H1 (cell line): ENCODE results near the gene NAV2. TPM values are rescaled to one million over a fixed set of nuclear protein-coding genes. Genes with fewer than 3 reads are reported as not detected.

Source experiments
- CTCF ChIA-PET: fragments of 300-600 bp; sonication (Branson Sonifier 250); formaldehyde crosslinking; loops from one replicate; lab custom pipeline; 2021; ENCODE audit not compliant: partially characterized antibody; lab: Charles Lee
- POLR2A ChIA-PET: fragments of 300-600 bp; sonication (Branson Sonifier 250); formaldehyde crosslinking; loops from one replicate; lab custom pipeline; 2021; ENCODE audit warnings: inconsistent platforms; ENCODE audit not compliant: partially characterized antibody; lab: Charles Lee
- DNase-seq, 2 experiments: peaks; one replicate each; pipeline versions ENCODE4 v3.0.0 to v3.0.0-alpha.2; 2010 to 2022; ENCODE audit warnings: low spot score in 2 of 2, low read depth in 1 of 2, mixed read lengths in 1 of 2
- FAIRE-seq: peaks from 2 replicates; lab custom pipeline; 2011; peaks lifted over from hg19 to GRCh38; lab: Jason Lieb, UNC
- H2AFZ ChIP-seq: 2 replicates; pipeline ENCODE4 v1.8.1; 2012; ENCODE audit warnings: low read length, inconsistent platforms
- H2AK5ac ChIP-seq: 2 replicates; pipeline ENCODE4 v1.6.1; 2013; ENCODE audit warnings: low read depth, low read length
- H2BK120ac ChIP-seq: replicated peaks from 2 replicates; pipeline ENCODE3; 2013; ENCODE audit warnings: low read depth, low read length, inconsistent platforms
- H2BK12ac ChIP-seq: 2 replicates; pipeline ENCODE4 v1.6.1; 2013; ENCODE audit warnings: low read depth, low read length
- H2BK15ac ChIP-seq: 2 replicates; pipeline ENCODE4 v1.6.1; 2013; ENCODE audit warnings: low read length
- H2BK20ac ChIP-seq: 2 replicates; pipeline ENCODE4 v1.6.1; 2013; ENCODE audit warnings: low read length
- H2BK5ac ChIP-seq: 2 replicates; pipeline ENCODE4 v1.6.1; 2013; ENCODE audit warnings: low read depth, low read length
- H3K14ac ChIP-seq: 2 replicates; pipeline ENCODE4 v1.6.1; 2013; ENCODE audit warnings: inconsistent platforms; ENCODE audit not compliant: insufficient read length
- H3K18ac ChIP-seq: 2 replicates; pipeline ENCODE4 v1.6.1; 2013; ENCODE audit warnings: low read length; ENCODE audit errors: extremely low read depth
- H3K23ac ChIP-seq: 2 replicates; pipeline ENCODE4 v1.6.1; 2013; ENCODE audit warnings: inconsistent platforms; ENCODE audit not compliant: insufficient read length
- H3K23me2 ChIP-seq: 2 replicates; pipeline ENCODE4 v1.6.1; 2013; ENCODE audit warnings: low read depth, low read length
- H3K27ac ChIP-seq: 2 replicates; pipeline ENCODE4 v1.6.1; 2011; ENCODE audit warnings: low read depth, low read length, inconsistent platforms
- H3K27me3 ChIP-seq, 4 experiments: replicated peaks in 1 of 4; 1 replicate in 1 of 4; 2 replicates in 3 of 4; pipeline versions ENCODE4 v1.6.1 to v1.8.1; 2011 to 2013; ENCODE audit warnings: low read length in 3 of 4, mild to moderate bottlenecking in 3 of 4, inconsistent platforms in 2 of 4, mixed read lengths in 2 of 4, moderate library complexity in 1 of 4; ENCODE audit not compliant: control insufficient read depth in 3 of 4, insufficient read depth in 3 of 4; ENCODE audit errors: extremely low read depth in 1 of 4
- H3K36me3 ChIP-seq, 4 experiments: 2 replicates each; pipeline versions ENCODE4 v1.6.1 to v1.8.1; 2011 to 2013; ENCODE audit warnings: mild to moderate bottlenecking in 4 of 4, low read length in 3 of 4, moderate library complexity in 2 of 4, control low read depth in 1 of 4, inconsistent platforms in 1 of 4; ENCODE audit not compliant: insufficient read depth in 4 of 4, control insufficient read depth in 2 of 4
- H3K4ac ChIP-seq: replicated peaks from 2 replicates; pipeline ENCODE3; 2013; ENCODE audit warnings: low read length, low read depth, mixed read lengths, inconsistent platforms; ENCODE audit not compliant: insufficient read length
- H3K4me1 ChIP-seq, 4 experiments: replicated peaks in 1 of 4; 1 replicate in 1 of 4; 2 replicates in 3 of 4; pipeline versions ENCODE4 v1.6.1 to v1.8.1; 2011 to 2013; ENCODE audit warnings: low read length in 3 of 4, inconsistent platforms in 2 of 4, mixed read lengths in 1 of 4; ENCODE audit not compliant: insufficient read depth in 4 of 4, control insufficient read depth in 3 of 4
- H3K4me2 ChIP-seq, 2 experiments: 2 replicates each; pipeline versions ENCODE4 v1.6.1 to v1.8.1; 2011 to 2013; ENCODE audit warnings: low read depth in 2 of 2, low read length in 2 of 2, control low read depth in 1 of 2, inconsistent platforms in 1 of 2, mild to moderate bottlenecking in 1 of 2; ENCODE audit not compliant: insufficient read depth in 1 of 2
- H3K4me3 ChIP-seq, 4 experiments: fragments of 200-600, 300-600 bp in 1 of 4; sonication (generic), shearing (Covaris generic), sonication (Bioruptor Twin) in 1 of 4; 2 replicates each; pipeline versions ENCODE4 v1.5.1 to v1.8.1; 2011 to 2016; ENCODE audit warnings: low read length in 4 of 4, low read depth in 3 of 4, control low read depth in 2 of 4, inconsistent platforms in 2 of 4, mild to moderate bottlenecking in 2 of 4, mixed read lengths in 1 of 4, moderate library complexity in 1 of 4; ENCODE audit not compliant: insufficient read depth in 2 of 4; ENCODE audit errors: extremely low read depth in 1 of 4
- H3K56ac ChIP-seq: replicated peaks from 2 replicates; pipeline ENCODE3; 2013; ENCODE audit warnings: low read depth, mild to moderate bottlenecking, mixed read lengths, low read length, inconsistent platforms; ENCODE audit not compliant: insufficient read length
- H3K79me1 ChIP-seq: 2 replicates; pipeline ENCODE4 v1.6.1; 2013; ENCODE audit warnings: low read depth, low read length, control low read depth
- H3K79me2 ChIP-seq, 2 experiments: 2 replicates each; pipeline versions ENCODE4 v1.6.1 to v1.8.1; 2012 to 2013; ENCODE audit warnings: low read length in 2 of 2, mild to moderate bottlenecking in 2 of 2, inconsistent platforms in 1 of 2; ENCODE audit not compliant: insufficient read depth in 2 of 2, control insufficient read depth in 1 of 2
- H3K9ac ChIP-seq, 4 experiments: replicated peaks in 1 of 4; 1 replicate in 1 of 4; 2 replicates in 3 of 4; pipeline versions ENCODE4 v1.6.1 to v1.8.1; 2011 to 2013; ENCODE audit warnings: low read depth in 3 of 4, low read length in 3 of 4, control low read depth in 2 of 4, mild to moderate bottlenecking in 2 of 4, moderate library complexity in 2 of 4, inconsistent platforms in 1 of 4; ENCODE audit errors: extremely low read depth in 1 of 4
- H3K9me3 ChIP-seq, 2 experiments: 2 replicates each; pipeline versions ENCODE4 v1.6.1 to v1.8.1; 2012 to 2013; ENCODE audit warnings: mild to moderate bottlenecking in 2 of 2, moderate library complexity in 2 of 2, control low read depth in 1 of 2, inconsistent platforms in 1 of 2, low read depth in 1 of 2, low read length in 1 of 2, mixed read lengths in 1 of 2; ENCODE audit not compliant: insufficient read depth in 2 of 2
- H4K20me1 ChIP-seq, 2 experiments: replicated peaks in 1 of 2; 2 replicates each; pipeline versions ENCODE3 to v1.8.1; 2011 to 2013; ENCODE audit warnings: inconsistent platforms in 2 of 2, low read length in 2 of 2, mild to moderate bottlenecking in 1 of 2; ENCODE audit not compliant: insufficient read depth in 2 of 2, control insufficient read depth in 1 of 2
- H4K5ac ChIP-seq: 2 replicates; pipeline ENCODE4 v1.6.1; 2013; ENCODE audit warnings: low read length, low read depth, mixed read lengths, inconsistent platforms; ENCODE audit not compliant: insufficient read length
- H4K8ac ChIP-seq: 2 replicates; pipeline ENCODE4 v1.8.0; 2013; ENCODE audit warnings: mild to moderate bottlenecking, moderate library complexity, low read length, inconsistent platforms; ENCODE audit not compliant: insufficient read depth; ENCODE audit errors: extremely low read depth
- H4K91ac ChIP-seq: replicated peaks from 2 replicates; pipeline ENCODE3; 2013; ENCODE audit warnings: low read length, mixed read lengths, inconsistent platforms; ENCODE audit not compliant: insufficient read length
- BRCA1 ChIP-seq: IDR thresholded peaks from 2 replicates; pipeline ENCODE4 v1.6.1; 2012; ENCODE audit warnings: low read depth, low read length, improper control_type of control experiment
- E2F6 ChIP-seq: IDR thresholded peaks from 2 replicates; pipeline ENCODE4 v1.6.1; 2012; ENCODE audit warnings: inconsistent platforms
- EP300 ChIP-seq, 2 experiments: IDR thresholded peaks; 1 replicate in 1 of 2; 2 replicates in 1 of 2; pipeline ENCODE4 v1.6.1; 2011 to 2012; ENCODE audit warnings: low read depth in 2 of 2, low read length in 2 of 2, mild to moderate bottlenecking in 2 of 2, borderline replicate concordance in 1 of 2, inconsistent platforms in 1 of 2, moderate library complexity in 1 of 2
- MAFK ChIP-seq: IDR thresholded peaks from 2 replicates; pipeline ENCODE4 v1.6.1; 2012; ENCODE audit warnings: low read depth, mild to moderate bottlenecking, improper control_type of control experiment, low read length
- POU5F1 ChIP-seq: IDR thresholded peaks from 2 replicates; pipeline ENCODE4 v1.6.1; 2011; ENCODE audit warnings: low read depth, mild to moderate bottlenecking, low read length, moderate library complexity
- RAD21 ChIP-seq, 2 experiments: IDR thresholded peaks in 1 of 2; conservative IDR thresholded peaks in 1 of 2; 2 replicates each; pipeline ENCODE4 v1.6.1; 2011; ENCODE audit warnings: low read depth in 2 of 2, low read length in 2 of 2, improper control_type of control experiment in 1 of 2, inconsistent platforms in 1 of 2, mild to moderate bottlenecking in 1 of 2, moderate library complexity in 1 of 2
- SIRT6 ChIP-seq: IDR thresholded peaks from one replicate; pipeline ENCODE4 v1.7.1; 2012; ENCODE audit warnings: low read length, inconsistent platforms
- SP4 ChIP-seq: IDR thresholded peaks from 2 replicates; pipeline ENCODE4 v1.6.1; 2012; ENCODE audit warnings: low read length, inconsistent platforms
- TCF12 ChIP-seq: IDR thresholded peaks from 2 replicates; pipeline ENCODE4 v1.6.1; 2011; ENCODE audit warnings: low read depth, mild to moderate bottlenecking, low read length
- WGBS, 2 experiments: shearing (Covaris generic) in 1 of 2; methylation state at CpG; one replicate each; pipeline versions ENCODE4 v1.1.6 to v1.1.7; 2013 to 2015; ENCODE audit warnings: low lambda C conversion rate in 2 of 2, mixed read lengths in 2 of 2, inconsistent platforms in 1 of 2, low coverage in 1 of 2, missing lambda C conversion rate in 1 of 2; ENCODE audit not compliant: insufficient replicate concordance in 2 of 2, insufficient coverage in 1 of 2, insufficient read length in 1 of 2; ENCODE audit errors: extremely low coverage in 1 of 2, missing lambda C conversion rate in 1 of 2; 5-methylcytosine and 5-hydroxymethylcytosine counted together
- polyA plus RNA-seq, 7 experiments: library from polyadenylated mRNA; depleted of rRNA in 3 of 7; stranded (reverse) in 5 of 7; unstranded in 2 of 7; fragments of >200 nt in 5 of 7; fragments of 200-250 nt in 2 of 7; gene quantifications; 1 replicate in 5 of 7; 2 replicates in 1 of 7; 4 replicates in 1 of 7; pipeline versions ENCODE4 v1.2.1 to v1.2.3, GENCODE V29; 2011 to 2013; ENCODE audit warnings: missing spikeins in 2 of 7, mixed read lengths in 2 of 7
- total RNA-seq: library from RNA; stranded (reverse); fragmentation: NEBNext Ultra II Directional; extraction: Animal tissue kit (Norgen Biotek cat#: 25700); gene quantifications from 2 replicates; pipeline ENCODE4 v1.2.1, GENCODE V29; 2021

NAV2 gene
- total and polyA plus RNA-seq, 2 of the 8 experiments (the other 6 are each of a cell fraction or from before 2014, with no cell fraction given), result 35.6 to 73.6 TPM

GRCh38 chr11:19832086-19832750 lies 119.6 kb downstream of the NAV2 start:
- no peak overlapping the region for H3K9ac ChIP-seq
- no peak overlapping the region for H2BK5ac ChIP-seq
- no peak overlapping the region for H3K27ac ChIP-seq
- no peak overlapping the region for H2BK15ac ChIP-seq
- peaks cover 0 to 6% of the 10 kb centered on the region in 2 experiments; a peak in 2 of 4 replicates for H3K9me3 ChIP-seq
- 87% methylated on average over 12 of the region's 12 CpGs; no CpG with 5 or more reads in 1 of the 2 experiments for WGBS, 2 experiments
- no peak overlapping the region for H3K4ac ChIP-seq
- H3K23ac ChIP-seq, result no peak overlapping the region
- H4K8ac ChIP-seq, result no peak overlapping the region
- no peaks in the 10 kb centered on the region for H3K27me3 ChIP-seq
- no peak overlapping the region for H4K91ac ChIP-seq
- H3K14ac ChIP-seq, result no peak overlapping the region
- H2AK5ac ChIP-seq, result no peak overlapping the region
- H3K79me1 ChIP-seq, result peaks cover 5% of the 10 kb centered on the region; the same call in 1 of the 2 replicates
- peaks cover 0 to 1% of the 10 kb centered on the region in 2 experiments for H4K20me1 ChIP-seq
- no peaks in the 10 kb centered on the region for H3K23me2 ChIP-seq
- no peak overlapping the region for H2AFZ ChIP-seq
- H3K4me2 ChIP-seq, result no peak overlapping the region
- no peak overlapping the region for H3K4me3 ChIP-seq
- FAIRE-seq, result no peak
- no peak overlapping the region for H2BK120ac ChIP-seq
- POLR2A ChIA-PET, result interaction anchor here (0.6 to 1.1 kb wide), 3 partner anchors 12 to 49 kb away, joined by 3 to 4 read pairs (median 3); no protein-coding TSS in a partner anchor
- peaks cover 14 to 43% (median 33%) of the 10 kb centered on the region in 4 experiments for H3K36me3 ChIP-seq
- H3K79me2 ChIP-seq, result peaks cover 0 to 57% of the 10 kb centered on the region in 2 experiments; a peak in 3 of 4 replicates
- CTCF ChIA-PET, result interaction anchor here (0.8 to 2.3 kb wide), 3 partner anchors 16 to 107 kb away, joined by 4 to 6 read pairs (median 4); no protein-coding TSS in a partner anchor
- peak overlapping the region; percentile 56; the same call in 1 of the 2 replicates for H3K18ac ChIP-seq
- DNase-seq, result no peak
- no peak overlapping the region for H2BK20ac ChIP-seq
- peak overlapping the region; percentile 11; the same call in 1 of the 2 replicates for H2BK12ac ChIP-seq
- no peak overlapping the region for H4K5ac ChIP-seq
- peaks cover 2 to 30% (median 22%) of the 10 kb centered on the region in 4 experiments; a peak in 6 of 7 replicates for H3K4me1 ChIP-seq
- H3K56ac ChIP-seq, result no peak overlapping the region
- no peak for TF ChIP-seq SP4
- TF ChIP-seq RAD21 (IDR thresholded peaks at IDR 0.05 in 1 of 2, conservative IDR thresholded peaks at IDR 0.05 in 1 of 2; ENCODE audit: low read depth in 2 of 2, low read length in 2 of 2), result no peak
- no peak for TF ChIP-seq BRCA1
- no peak for TF ChIP-seq EP300 (IDR thresholded peaks at IDR 0.05; ENCODE audit: borderline replicate concordance in 1 of 2, low read depth in 2 of 2, low read length in 2 of 2)
- no peak for TF ChIP-seq POU5F1
- no peak for TF ChIP-seq SIRT6
- no peak for TF ChIP-seq E2F6
- TF ChIP-seq TCF12, result no peak
- TF ChIP-seq MAFK, result no peak
